Bronchial epithelial cell (primary cell): ENCODE measurements around the gene WDR86. TPM values are rescaled to one million over a fixed set of nuclear protein-coding genes. Genes with fewer than 3 reads are reported as not detected.
A peak's percentile ranks its signal among the peaks of the same experiment; 100 is the strongest.

Experiments
- DNase-seq: peaks from one replicate; pipeline ENCODE4 v3.0.0-alpha.2; 2010; ENCODE audit warnings: low read depth
- FAIRE-seq: peaks from 2 replicates; lab custom pipeline; 2011; peaks lifted over from hg19 to GRCh38; lab: Jason Lieb, UNC
- H3K27me3 ChIP-seq: 2 replicates; pipeline ENCODE4 v1.5.1; 2011; ENCODE audit warnings: low read length; ENCODE audit not compliant: control insufficient read depth, insufficient read depth
- H3K36me3 ChIP-seq: 2 replicates; pipeline ENCODE4 v1.5.1; 2011; ENCODE audit warnings: low read length; ENCODE audit not compliant: control insufficient read depth, insufficient read depth
- H3K4me3 ChIP-seq: 2 replicates; pipeline ENCODE4 v1.5.1; 2011; ENCODE audit warnings: mild to moderate bottlenecking, low read depth, low read length, control low read depth
- CTCF ChIP-seq: IDR thresholded peaks from 2 replicates; pipeline ENCODE4 v1.5.1; 2011; ENCODE audit warnings: mild to moderate bottlenecking, moderate library complexity, low read length, control low read depth, inconsistent platforms; ENCODE audit not compliant: insufficient read depth, severe bottlenecking
- total RNA-seq: library from RNA; depleted of rRNA; stranded (reverse); fragments of >200 nt; gene quantifications from 2 replicates; pipeline ENCODE4 v1.2.1, GENCODE V29; 2014

WDR86 gene
- total RNA-seq, 1 donor from 2014 or later, result 0.79 TPM

GRCh38 chr7:151340794-151341356 lies 69.0 kb downstream of the WDR86 start:
- Histone ChIP-seq H3K36me3 (peaks cover 1% of the 10 kb centered on the region), H3K27me3 (no peaks in the 10 kb centered on the region), H3K4me3 (no peak overlapping the region)
- no peak for DNase-seq
- TF ChIP-seq CTCF, result no peak
- no peak for FAIRE-seq

GRCh38 chr7:151339651-151340382 lies 70.0 kb downstream of the WDR86 start:
- FAIRE-seq, result no peak

GRCh38 chr7:151338809-151339208 lies 71.0 kb downstream of the WDR86 start:
- FAIRE-seq, result no peak
- Histone ChIP-seq H3K4me3 (no peak overlapping the region), H3K36me3 (no peaks in the 10 kb centered on the region), H3K27me3 (no peaks in the 10 kb centered on the region)
- DNase-seq, result no peak
- TF ChIP-seq CTCF, result no peak

More at GRCh38 chr7:151339651-151340382, 70.0 kb downstream of the WDR86 start:
- no peak for DNase-seq
- Histone ChIP-seq H3K36me3 (no peaks in the 10 kb centered on the region), H3K4me3 (no peak overlapping the region), H3K27me3 (no peaks in the 10 kb centered on the region)
- TF ChIP-seq CTCF, result no peak

GRCh38 chr7:151337346-151337745 lies 72.5 kb downstream of the WDR86 start:
- DNase-seq, result peak; percentile 22
- no peaks in the 10 kb centered on the region for H3K27me3 ChIP-seq
- no peak for TF ChIP-seq CTCF
- no peak overlapping the region for H3K4me3 ChIP-seq
- H3K36me3 ChIP-seq, result no peaks in the 10 kb centered on the region
- FAIRE-seq, result no peak

GRCh38 chr7:151336027-151336708 lies 73.7 kb downstream of the WDR86 start:
- no peak for TF ChIP-seq CTCF
- no peak for DNase-seq
- Histone ChIP-seq H3K27me3 (no peaks in the 10 kb centered on the region), H3K4me3 (no peak overlapping the region), H3K36me3 (no peaks in the 10 kb centered on the region)
- no peak for FAIRE-seq
